Stimulated activated CD4-positive, alpha-beta T cell treated with anti-CD3 and anti-CD28 coated beads, Interleukin-12 subunit alpha, Interleukin-12 subunit beta, amount 100 ng/mL, for 48 hours (primary cell): ENCODE results near the gene OLIG2.

Source experiments
- DNase-seq, 3 donors: peaks; one replicate each; pipeline ENCODE4 v3.0.0-alpha.2; 2020; ENCODE audit warnings: low read depth in 2 of 3, low spot score in 1 of 3

OLIG2 gene

DNA sequence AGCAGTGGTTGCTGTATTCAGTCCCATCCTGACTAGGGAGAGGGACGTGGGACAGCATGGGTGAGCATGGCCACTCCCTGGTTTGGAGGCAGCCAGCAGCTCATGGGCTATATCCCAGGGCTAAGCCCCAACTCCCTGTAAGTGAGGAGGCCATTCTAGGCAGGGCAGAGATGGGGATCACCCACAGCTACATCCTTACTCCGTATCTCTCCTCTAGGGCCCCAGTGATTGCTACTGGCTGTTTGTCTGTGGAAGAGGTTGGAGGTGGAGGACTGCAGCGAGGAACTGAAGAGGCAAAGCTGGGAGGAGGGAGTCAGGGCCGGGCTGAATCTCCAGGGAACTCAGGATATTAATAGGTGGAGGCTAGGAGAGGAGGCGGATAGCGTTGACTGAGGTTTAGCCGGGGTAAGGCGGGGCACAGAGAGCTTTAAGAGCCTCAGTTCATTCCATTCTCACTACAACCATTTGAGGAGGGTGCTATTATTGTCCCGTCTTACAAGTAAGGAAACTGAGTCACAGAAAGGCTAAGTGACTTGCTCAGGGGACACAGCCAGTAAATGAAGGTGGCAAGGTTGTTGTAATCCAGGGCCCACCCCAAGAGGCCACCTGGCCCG lies 6.8 kb downstream of the OLIG2 start:
- DNase-seq = no peak

DNA sequence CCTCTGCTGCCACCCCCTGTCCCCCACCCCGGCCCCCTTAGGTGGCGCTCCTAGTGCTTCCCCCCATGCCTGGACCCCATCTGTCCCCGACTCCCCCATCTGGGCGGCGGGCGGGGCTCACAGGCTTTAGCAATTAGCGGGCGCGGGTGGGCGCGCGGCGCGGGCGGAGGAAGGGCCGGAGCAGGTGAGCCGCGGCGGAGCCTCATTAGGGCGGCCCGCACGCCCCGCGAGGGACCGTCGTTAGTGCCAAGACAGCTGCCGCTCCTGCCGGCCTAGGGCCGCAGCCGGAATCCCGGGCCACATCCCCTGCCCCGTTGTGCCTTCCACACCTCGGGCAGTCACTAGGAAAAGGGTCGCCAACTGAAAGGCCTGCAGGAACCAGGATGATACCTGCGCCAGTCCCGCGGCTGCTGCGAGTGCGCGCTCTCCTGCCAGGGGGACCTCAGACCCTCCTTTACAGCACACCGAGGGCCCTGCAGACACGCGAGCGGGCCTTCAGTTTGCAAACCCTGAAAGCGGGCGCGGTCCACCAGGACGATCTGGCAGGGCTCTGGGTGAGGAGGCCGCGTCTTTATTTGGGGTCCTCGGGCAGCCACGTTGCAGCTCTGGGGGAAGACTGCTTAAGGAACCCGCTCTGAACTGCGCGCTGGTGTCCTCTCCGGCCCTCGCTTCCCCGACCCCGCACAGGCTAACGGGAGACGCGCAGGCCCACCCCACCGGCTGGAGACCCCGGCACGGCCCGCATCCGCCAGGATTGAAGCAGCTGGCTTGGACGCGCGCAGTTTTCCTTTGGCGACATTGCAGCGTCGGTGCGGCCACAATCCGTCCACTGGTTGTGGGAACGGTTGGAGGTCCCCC lies 7.6 kb downstream of the OLIG2 start:
- no peak for DNase-seq

DNA sequence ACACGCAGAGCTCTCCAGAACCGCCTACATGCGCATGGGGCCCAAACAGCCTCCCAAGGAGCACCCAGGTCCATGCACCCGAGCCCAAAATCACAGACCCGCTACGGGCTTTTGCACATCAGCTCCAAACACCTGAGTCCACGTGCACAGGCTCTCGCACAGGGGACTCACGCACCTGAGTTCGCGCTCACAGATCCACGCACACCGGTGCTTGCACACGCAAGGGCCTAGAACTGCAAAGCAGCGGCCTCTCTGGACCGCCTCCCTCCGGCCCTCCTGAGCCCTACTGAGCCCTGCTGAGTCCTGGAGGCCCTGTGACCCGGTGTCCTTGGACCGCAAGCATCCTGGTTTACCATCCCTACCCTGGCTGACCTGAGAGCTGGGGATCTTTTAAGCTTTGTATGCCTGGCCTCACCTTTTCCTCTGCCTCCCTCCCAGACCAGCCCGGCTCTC lies 8.3 kb downstream of the OLIG2 start:
- DNase-seq = no peak

DNA sequence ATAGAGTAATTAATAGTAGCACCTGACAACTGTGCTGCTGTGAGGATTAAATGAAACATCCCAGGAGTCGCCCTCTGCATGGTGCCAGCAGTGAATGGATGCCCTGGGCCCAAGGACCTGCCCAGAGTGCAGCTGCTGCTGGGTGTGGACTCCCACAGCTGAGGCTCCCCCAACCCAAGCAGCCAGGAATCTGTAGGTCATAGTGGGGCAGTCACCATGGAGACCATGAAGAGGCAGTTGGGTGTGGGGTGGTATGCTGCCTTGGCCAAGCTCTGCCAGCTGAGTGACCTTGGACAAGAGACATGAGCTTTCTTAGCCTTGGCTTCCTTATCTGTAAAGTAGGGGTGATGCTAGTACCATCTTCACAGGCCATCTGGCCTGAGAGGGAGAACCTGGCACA lies 9.4 kb downstream of the OLIG2 start:
- DNase-seq = no peak

DNA sequence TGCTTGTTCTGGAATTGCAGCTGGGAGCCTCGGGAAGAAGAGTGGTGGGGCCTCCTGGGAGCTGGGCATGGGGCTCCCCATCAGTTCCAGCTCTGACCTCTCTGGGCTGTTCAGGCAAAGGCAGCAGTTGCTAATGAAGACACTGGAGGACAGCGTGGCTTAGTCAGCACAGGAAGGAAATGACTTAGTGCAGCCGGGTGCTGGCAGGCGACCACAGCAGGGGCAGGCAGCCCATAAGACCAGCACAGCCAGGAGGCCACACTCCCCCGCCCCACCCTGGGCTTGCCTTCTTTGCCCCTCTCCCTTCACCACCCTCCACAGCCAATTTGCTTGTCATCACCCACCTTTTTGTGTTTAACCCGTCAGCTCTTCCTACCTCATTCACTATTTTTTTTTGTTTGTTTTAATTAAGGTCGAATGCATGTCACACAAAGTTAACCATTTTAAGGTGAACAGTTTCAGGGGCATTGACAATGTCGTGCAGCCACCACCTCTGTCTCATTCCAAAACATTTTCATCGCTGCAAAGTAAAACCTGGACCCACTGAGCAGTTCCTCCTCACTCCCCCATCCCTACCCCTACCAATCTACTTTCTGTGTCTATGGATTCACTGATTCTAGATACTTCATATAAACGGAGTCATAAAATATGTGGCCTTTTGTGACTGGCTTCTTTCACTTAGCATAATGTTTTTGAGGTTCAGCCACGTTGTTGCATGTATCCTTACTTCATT lies 10.9 kb downstream of the OLIG2 start:
- DNase-seq = no peak

DNA sequence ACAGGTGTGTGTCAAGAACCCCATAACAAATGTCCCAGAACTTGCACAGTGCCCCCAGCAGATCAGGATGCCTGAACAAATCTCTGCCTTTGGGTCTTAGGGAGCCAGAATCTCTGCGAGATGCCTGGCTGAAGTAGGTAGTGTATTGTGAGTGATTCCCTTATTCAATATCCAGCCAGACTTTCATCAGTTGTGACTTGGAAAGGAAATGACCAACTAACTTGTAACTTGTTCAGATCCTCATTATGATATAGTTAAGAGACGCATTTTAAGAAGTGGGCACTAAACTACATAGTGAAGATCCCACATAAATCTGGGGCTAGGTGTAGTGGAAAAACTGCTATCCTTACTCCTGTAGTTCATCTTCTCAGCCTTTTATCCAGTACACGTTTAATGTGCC lies 11.8 kb downstream of the OLIG2 start:
- DNase-seq = no peak

DNA sequence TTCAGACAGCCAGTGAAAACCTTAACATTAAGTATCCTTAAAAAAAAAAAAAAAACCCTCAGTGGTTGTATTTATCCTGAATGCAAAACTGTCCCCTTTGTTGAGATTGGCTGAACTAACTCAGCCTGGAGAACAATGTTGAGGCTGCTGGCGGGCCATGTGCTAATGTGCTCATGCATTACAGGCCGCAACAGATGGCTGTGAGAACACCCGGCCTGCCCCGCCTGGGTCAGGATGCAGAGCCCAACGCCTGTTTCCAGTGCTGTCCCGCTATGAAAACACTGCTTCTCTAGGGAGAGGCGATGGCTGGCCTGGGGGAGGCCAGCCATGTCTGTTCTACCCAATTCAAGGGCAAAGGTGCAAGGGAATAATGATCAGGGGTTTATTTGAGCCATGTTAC lies 13.8 kb downstream of the OLIG2 start:
- DNase-seq = no peak

DNA sequence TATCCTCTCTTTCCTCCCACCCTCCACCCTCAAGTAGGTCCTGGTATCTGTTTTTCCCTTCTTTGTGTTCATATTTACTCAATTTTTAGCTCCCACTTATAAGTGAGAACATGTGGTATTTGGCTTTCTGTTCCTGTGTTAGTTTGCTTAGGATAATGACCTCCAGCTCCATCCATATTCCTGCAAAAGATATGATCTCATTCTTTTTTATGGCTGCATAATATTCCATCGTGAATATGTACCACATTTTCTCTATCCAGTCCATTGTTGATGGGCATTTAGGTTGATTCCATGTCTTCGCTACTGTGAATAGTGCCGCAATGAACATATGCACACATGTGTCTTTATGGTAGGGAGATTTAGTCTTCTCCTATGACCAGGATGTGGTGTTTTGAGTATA lies 14.5 kb downstream of the OLIG2 start:
- no peak for DNase-seq

DNA sequence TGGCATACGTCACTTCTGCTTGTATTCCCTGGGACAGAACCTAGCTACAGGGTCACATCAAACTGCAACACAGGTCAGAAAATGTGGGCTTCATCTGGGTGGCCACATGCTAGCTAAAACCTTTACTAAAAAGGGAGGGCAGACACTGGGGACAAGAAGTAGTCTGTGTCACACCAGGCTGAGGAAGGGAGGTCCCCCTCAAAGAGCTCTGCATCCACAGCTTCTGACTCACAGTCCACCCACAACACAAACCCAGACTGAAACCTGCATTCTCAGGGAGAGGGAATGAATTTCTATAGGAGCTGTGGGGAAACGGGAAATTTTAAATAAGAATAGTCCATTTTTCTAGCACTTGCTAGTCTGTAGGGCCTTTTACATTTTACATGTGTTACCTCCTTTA lies 16.2 kb downstream of the OLIG2 start:
- DNase-seq = no peak

DNA sequence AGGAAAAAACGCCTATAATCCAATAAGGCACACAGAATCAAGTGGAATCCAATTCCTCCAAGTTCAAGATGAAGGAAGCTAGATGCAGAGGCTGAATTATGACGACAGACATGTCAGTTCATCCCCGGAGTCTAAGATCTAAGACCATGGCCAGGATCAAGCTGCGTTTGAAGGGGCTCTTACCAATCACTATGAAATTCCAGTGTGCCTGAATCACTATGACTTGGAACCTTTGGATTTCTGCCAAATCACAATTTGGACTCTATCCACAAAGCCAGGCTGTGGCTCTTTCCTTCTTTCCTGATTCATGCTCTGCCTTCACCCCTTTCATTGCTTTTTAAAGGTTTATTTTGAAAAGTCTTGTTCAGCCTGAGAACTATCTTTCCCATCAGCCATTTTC lies 17.1 kb downstream of the OLIG2 start:
- DNase-seq = no peak

DNA sequence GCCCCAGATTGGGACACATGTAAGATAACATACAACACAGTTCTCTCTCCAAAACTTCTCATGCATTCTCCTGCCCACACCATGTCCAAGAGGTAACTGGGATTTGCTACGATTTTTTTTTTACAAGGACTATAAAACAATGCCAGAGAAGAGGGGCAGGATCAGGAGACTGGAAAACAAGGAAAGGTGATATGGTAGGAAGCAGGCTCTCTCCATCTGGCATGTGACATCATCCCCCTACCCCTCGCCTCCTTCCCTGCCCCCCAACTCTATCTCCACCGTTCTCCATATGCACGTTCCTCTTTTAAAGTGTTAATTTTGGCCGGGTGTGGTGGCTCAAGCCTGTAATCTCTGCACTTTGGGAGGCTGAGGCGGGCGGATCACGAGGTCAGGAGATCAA lies 20.7 kb downstream of the OLIG2 start:
- no peak for DNase-seq

DNA sequence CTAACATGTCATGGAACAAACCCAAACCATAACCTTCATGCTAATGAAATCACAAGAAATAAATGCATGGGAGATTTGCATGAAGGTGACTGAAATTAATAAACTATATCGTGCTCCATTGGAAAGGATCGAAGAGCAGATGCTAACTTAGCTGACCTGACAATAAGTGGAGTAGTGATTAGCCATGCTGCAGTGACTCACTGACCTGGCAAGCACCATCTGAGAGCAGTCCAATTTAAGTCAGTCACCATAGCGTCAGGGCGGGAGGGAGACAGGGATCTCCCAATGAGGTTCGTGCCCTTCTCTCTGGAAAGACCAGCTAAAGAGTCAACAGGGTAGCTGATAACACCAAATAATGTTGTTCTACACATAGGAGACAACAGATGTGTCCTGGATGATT lies 21.5 kb downstream of the OLIG2 start:
- DNase-seq = no peak

DNA sequence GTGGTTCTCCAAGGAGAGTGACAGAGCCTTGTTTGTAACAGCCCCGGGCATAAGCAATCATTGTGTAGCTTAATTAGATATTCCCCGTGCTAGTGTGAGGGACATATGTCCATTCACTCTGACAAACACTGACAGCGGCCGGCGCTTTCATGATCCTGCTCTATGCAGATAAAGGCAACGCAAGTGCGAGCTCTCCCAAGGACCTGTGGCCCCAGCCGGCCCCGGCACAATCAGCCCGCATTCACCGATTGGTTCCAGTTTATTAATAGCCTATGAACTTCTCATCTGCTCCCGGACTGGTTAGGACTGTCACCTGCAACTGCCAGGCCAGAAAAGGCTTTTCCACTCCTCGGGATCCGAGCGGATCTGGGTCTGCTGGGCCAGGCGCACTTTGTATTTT lies 26.2 kb downstream of the OLIG2 start:
- DNase-seq = no peak

DNA sequence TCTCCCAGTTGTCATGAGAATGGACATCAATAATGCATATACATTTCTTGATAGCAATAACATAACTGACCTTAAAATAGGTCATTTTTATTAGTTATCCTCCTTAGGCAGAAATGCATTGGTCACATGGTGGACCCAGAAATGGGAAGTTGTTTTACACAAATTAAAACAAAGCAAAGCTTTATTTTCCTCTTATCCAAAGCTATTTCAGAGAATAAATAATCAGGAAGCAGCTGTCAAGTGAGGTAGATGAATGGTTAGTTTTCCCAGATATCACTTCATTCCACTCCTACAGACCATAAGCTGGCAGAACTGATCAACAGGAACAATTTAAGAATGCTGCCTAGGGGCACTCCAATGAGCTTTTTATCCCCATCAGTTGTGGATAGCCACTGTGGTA lies 28.2 kb downstream of the OLIG2 start:
- no peak for DNase-seq

DNA sequence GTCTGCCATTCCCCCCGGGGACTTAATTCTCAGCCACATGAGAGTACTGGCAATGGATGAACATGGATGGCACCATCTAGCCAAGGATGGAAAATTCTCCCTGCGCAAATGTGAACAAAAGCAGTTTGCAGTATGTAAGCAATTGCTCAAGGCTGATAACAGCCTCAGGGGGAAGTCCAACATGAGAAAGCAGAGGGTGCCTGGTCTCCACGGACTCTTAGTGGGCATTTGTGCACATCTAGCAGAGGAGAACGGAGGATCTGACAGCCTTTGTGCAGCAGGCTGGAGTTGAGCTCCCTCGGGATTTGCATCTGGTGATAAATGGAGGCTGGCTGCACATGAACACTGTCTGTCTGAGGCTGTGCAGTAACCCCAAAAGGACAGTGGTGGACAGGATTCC lies 30.3 kb downstream of the OLIG2 start:
- no peak for DNase-seq

DNA sequence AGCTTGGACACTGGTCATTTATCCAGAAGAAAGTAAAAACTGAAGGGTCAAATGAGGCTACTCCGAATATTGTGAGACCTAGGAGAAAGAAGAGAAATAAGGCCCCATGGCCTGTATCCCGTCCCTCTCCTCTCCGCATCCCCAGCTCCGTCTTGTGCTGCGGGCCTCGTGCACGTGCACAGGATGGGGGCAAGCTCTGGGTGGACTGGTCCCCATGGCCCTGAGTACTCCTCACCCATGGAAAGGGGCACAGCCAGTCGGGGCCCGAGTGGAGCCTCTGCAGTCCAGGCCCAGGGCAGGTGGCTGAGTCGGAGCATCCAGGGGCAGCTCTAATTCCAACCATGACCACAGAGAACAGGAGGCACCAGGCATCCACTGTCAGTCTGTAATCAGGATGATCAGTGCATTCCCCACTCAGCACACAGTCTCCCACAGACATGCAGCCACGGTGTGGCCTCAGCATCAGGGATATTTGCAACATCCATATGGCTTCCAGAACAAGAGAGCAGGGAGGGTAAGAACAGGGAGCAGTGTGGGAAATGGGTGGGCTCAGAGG lies 31.7 kb downstream of the OLIG2 start:
- no peak for DNase-seq

DNA sequence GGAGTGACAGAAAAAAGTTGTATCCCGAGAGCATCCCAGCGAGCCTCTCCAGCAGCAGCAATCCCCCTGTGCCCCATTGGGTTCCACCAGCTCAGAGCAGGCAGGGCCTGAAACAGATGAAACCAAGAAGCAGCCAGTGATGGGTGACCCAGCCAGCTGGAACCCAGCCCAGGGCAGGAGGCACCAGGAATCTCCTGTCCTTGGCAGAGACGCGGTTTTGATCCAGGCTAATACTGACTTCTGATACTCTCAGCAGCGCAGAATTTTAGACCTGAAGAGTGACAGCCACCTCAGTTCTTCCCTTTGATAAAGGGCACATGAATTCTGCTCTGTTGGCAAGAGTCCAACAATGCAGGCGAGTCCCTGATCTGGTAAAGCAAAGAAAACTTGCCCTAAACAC lies 32.8 kb downstream of the OLIG2 start:
- DNase-seq = no peak

DNA sequence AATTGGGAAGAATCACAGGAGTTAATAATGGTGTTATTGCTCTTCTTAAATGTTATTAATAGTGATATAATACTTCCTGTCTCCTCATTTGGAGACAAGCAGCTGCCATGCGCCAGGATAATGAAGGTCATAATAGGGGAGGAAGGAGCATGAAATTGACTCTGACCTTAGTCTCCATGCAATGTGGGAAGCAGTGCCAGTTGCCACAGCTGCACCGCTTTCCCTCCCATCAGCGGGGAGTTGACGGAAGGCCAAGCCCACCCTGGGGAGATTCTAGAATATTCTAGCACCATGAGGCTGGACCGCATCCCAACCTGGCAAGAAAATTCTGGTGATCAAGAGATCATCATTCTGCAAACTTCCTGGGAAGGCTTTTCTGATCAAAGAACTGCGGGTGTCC lies 33.2 kb downstream of the OLIG2 start:
- no peak for DNase-seq

DNA sequence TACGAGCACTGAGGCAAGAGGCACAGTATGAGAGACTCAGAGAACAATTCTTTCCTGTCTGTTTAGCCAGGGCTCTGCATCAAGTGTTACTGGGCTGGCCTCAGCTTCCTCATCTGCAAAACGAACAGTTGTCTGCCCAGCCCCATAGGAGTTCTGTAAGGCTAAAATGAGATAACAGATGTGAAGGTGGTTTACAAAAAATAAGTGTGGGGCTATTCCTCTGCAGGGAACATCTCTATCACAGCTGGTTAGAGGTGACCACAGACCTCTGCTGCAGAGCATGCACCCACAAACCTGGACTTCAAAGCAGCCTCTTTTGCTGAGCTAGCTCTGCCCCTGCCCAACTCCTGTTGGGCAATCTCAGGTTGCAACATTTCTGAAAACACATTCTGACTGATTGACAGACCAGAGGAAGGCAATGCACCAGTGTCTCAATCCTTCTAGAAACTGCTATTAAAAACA lies 33.7 kb downstream of the OLIG2 start:
- DNase-seq = no peak

DNA sequence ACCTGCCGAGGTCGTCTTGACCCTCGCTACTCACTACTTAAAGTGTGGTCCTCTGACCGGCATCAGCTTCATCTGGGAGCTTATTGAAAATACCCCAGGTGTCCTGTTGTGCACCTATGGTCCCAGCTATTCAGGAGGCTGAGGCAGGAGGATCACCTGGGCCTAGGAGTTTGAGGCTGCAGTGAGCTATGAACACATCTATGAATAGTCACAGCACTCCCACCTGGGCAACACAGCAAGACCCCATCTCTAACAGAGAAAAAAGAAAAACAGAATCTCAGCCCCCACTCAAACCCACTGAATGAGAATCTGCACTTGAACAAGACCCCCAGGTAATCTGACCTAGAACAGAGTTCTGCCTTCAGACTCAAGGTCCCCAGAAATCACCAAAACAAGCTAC lies 35.5 kb downstream of the OLIG2 start:
- DNase-seq = no peak

DNA sequence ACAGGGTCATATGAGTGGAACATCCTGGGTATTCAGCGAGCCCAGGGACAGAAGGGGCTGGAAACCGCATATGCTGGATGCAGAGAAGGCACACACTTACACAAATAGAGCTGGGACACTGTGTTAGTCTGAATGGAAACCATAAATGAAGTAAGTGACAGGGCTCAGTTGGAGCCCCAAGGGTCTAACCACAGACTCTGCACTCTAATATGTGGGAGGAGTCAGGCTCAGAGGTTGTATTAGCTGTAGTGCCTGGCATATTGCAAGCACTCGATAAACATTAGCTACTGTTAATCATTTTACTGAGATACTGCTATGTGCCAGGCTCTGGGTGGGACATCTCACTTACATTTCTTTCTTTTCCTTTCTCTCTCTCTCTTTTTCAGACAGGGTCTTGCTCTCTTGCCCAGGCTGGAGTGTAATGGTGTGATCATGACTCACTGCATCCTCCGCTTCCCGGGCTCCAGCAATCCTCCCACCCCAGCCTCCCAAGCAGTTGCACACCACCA lies 37.7 kb downstream of the OLIG2 start:
- no peak for DNase-seq
